LNCaP clone FGC (cell line): ENCODE results near the gene LAPTM4A.
A peak's percentile ranks its signal among the peaks of the same experiment; 100 is the strongest.

Source experiments
- DNase-seq: peaks from one replicate; pipeline ENCODE4 v3.0.0-alpha.2; 2011; ENCODE audit warnings: low read depth
- H3K4me3 ChIP-seq: 2 replicates; pipeline ENCODE4 v1.5.1; 2011; ENCODE audit warnings: mild to moderate bottlenecking, low read depth, low read length, control low read depth
- CTCF ChIP-seq: IDR thresholded peaks from 2 replicates; pipeline ENCODE4 v1.5.1; 2012; ENCODE audit warnings: mild to moderate bottlenecking; ENCODE audit not compliant: control insufficient read depth, insufficient read depth; ENCODE audit errors: extremely low read depth

Gene LAPTM4A

GRCh38 chr2:20051532-20052228 is at the start of gene LAPTM4A:
TSS of gene LAPTM4A (minus strand) at chr2:20051628. CDS start at chr2:20051520, 108 bp downstream.
- H3K4me3 ChIP-seq = peak within 1 kb of the TSS; percentile 93
- TF ChIP-seq CTCF = no peak
- DNase-seq = peak; percentile 99

- TF ChIP-seq CTCF = no peak
- no peak overlapping the region for H3K4me3 ChIP-seq
- DNase-seq = no peak
Observed at GRCh38 chr2:20100711-20101110, 49.3 kb upstream of the LAPTM4A start.

GRCh38 chr2:20099780-20100179 is 48.4 kb upstream of the LAPTM4A start:
- DNase-seq = no peak
- no peak for TF ChIP-seq CTCF
- no peak overlapping the region for H3K4me3 ChIP-seq

- H3K4me3 ChIP-seq = no peak overlapping the region
- DNase-seq = peak; percentile 82
- peak; percentile 95 for TF ChIP-seq CTCF
Observed at GRCh38 chr2:20097889-20098714, 46.7 kb upstream of the LAPTM4A start.

GRCh38 chr2:20095469-20095868 is 44.0 kb upstream of the LAPTM4A start:
- no peak overlapping the region for H3K4me3 ChIP-seq
- no peak for TF ChIP-seq CTCF
- DNase-seq = no peak

GRCh38 chr2:20094955-20095354 is 43.5 kb upstream of the LAPTM4A start:
- no peak overlapping the region for H3K4me3 ChIP-seq
- DNase-seq = no peak
- TF ChIP-seq CTCF = no peak
